Measurements from ENCODE around the gene SIM1.

The SIM1 gene

GRCh38 chr6:100404051-100404450 is 60.7 kb downstream of the SIM1 start:
- Histone ChIP-seq H3K9ac (ENCODE audit: low read length) (no peak overlapping the region), H3K79me2 (ENCODE audit: insufficient read depth, low read length) (no peaks in the 10 kb centered on the region), H3K4me2 (ENCODE audit: low read length) (no peak overlapping the region), H2AFZ (ENCODE audit: low read length) (peak overlapping the region; percentile 83; the same call in 1 of the 2 replicates), H3K36me3 (ENCODE audit: insufficient read depth, low read length) (no peaks in the 10 kb centered on the region), H3F3A (ENCODE audit: insufficient read depth, low read length) (0 out of 2 replicates have a peak, but pooled peaks cover 4% of the 10 kb centered on the region), H3K9me3 (ENCODE audit: low read length) (no peaks in the 10 kb centered on the region), H3K4me1 (ENCODE audit: insufficient read depth, low read length, severe bottlenecking) (no peaks in the 10 kb centered on the region), H3K27ac (ENCODE audit: low read depth, low read length, poor library complexity, severe bottlenecking) (no peak overlapping the region), H3K9me2 (ENCODE audit: low read depth, low read length) (no peaks in the 10 kb centered on the region), H4K20me1 (ENCODE audit: insufficient read depth, low read length) (no peaks in the 10 kb centered on the region), H3K27me3 (ENCODE audit: insufficient read depth, low read length) (no peaks in the 10 kb centered on the region), H3K4me3 (ENCODE audit: low read depth, low read length, poor library complexity, severe bottlenecking) (no peak overlapping the region)
- TF ChIP-seq CTCF (IDR thresholded peaks at IDR 0.05; ENCODE audit: low read length), result no peak
- TF ChIP-seq EZH2 (IDR thresholded peaks at IDR 0.05; ENCODE audit: borderline replicate concordance, low read length), result no peak

DNA sequence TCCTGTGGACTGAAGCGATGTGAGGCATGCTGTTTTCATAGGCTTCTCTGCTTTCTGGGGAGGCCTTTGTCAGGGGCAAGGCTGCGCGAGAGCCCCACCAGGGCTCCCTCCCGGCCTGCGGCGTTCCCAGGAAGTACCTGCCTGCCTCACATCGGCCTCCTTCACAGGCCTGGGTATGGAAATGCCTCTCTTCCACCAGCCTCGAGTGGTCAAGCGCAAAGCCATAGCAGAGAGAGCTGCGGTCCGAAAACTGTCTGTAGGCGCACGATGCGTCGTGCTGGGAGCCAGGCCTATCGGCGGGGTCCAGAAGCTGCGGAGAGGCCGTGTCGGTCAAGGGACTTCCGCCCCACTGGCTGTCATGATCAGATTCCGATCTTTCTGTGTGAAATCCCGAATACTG is 71.2 kb downstream of the SIM1 start:
- H3K27me3 ChIP-seq (ENCODE audit: insufficient read depth, low read length), result no peaks in the 10 kb centered on the region
- TF ChIP-seq EZH2 (IDR thresholded peaks at IDR 0.05; ENCODE audit: borderline replicate concordance, low read length) (no peak), CTCF (IDR thresholded peaks at IDR 0.05; ENCODE audit: low read length) (no peak)
- H3K79me2 ChIP-seq (ENCODE audit: insufficient read depth, low read length), result no peaks in the 10 kb centered on the region
- H3F3A ChIP-seq (ENCODE audit: insufficient read depth, low read length), result no peaks in the 10 kb centered on the region
- no peaks in the 10 kb centered on the region for H3K36me3 ChIP-seq (ENCODE audit: insufficient read depth, low read length)
- no peak overlapping the region for H2AFZ ChIP-seq (ENCODE audit: low read length)
- no peak overlapping the region for H3K4me2 ChIP-seq (ENCODE audit: low read length)
- no peak overlapping the region for H3K4me3 ChIP-seq (ENCODE audit: low read depth, low read length, poor library complexity, severe bottlenecking)
- H3K4me1 ChIP-seq (ENCODE audit: insufficient read depth, low read length, severe bottlenecking), result peaks cover 11% of the 10 kb centered on the region
- no peaks in the 10 kb centered on the region for H3K9me3 ChIP-seq (ENCODE audit: low read length)
- no peak overlapping the region for H3K9ac ChIP-seq (ENCODE audit: low read length)
- H4K20me1 ChIP-seq (ENCODE audit: insufficient read depth, low read length), result no peaks in the 10 kb centered on the region
- H3K9me2 ChIP-seq (ENCODE audit: low read depth, low read length), result no peaks in the 10 kb centered on the region
- H3K27ac ChIP-seq (ENCODE audit: low read depth, low read length, poor library complexity, severe bottlenecking), result no peak overlapping the region

DNA sequence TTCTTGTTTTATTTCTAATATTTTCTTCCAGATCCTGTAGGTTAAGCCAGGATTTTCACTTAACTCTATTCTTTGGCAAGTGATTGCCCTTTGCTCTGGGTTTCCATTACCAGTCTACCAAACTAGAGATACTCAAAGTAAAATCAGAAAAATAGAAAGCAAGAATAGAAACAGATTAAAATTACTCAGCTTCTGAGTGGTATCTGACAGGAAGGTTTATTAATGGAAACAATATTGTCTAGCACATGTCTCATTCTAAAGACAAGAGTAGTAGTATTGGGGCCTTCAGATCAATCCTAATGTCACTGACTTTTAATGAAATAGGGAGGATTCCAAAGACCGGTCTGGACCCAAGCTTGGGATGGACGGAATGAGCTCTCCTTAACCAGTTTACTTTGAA is 72.3 kb downstream of the SIM1 start:
- no peak overlapping the region for H3K4me2 ChIP-seq (ENCODE audit: low read length)
- no peaks in the 10 kb centered on the region for H3K27me3 ChIP-seq (ENCODE audit: insufficient read depth, low read length)
- H3K79me2 ChIP-seq (ENCODE audit: insufficient read depth, low read length), result no peaks in the 10 kb centered on the region
- H2AFZ ChIP-seq (ENCODE audit: low read length), result no peak overlapping the region
- no peaks in the 10 kb centered on the region for H3K36me3 ChIP-seq (ENCODE audit: insufficient read depth, low read length)
- H3K4me1 ChIP-seq (ENCODE audit: insufficient read depth, low read length, severe bottlenecking), result peaks cover 15% of the 10 kb centered on the region
- H3K9me2 ChIP-seq (ENCODE audit: low read depth, low read length), result no peaks in the 10 kb centered on the region
- H3K9me3 ChIP-seq (ENCODE audit: low read length), result no peaks in the 10 kb centered on the region
- H4K20me1 ChIP-seq (ENCODE audit: insufficient read depth, low read length), result no peaks in the 10 kb centered on the region
- H3K9ac ChIP-seq (ENCODE audit: low read length), result no peak overlapping the region
- H3K4me3 ChIP-seq (ENCODE audit: low read depth, low read length, poor library complexity, severe bottlenecking), result no peak overlapping the region
- no peaks in the 10 kb centered on the region for H3F3A ChIP-seq (ENCODE audit: insufficient read depth, low read length)
- H3K27ac ChIP-seq (ENCODE audit: low read depth, low read length, poor library complexity, severe bottlenecking), result no peak overlapping the region
- TF ChIP-seq CTCF (IDR thresholded peaks at IDR 0.05; ENCODE audit: low read length), result no peak
- TF ChIP-seq EZH2 (IDR thresholded peaks at IDR 0.05; ENCODE audit: borderline replicate concordance, low read length), result no peak

All from OCI-LY1 (cell line).